Measurements from ENCODE around the gene SLC25A11. TPM values are rescaled to one million over a fixed set of nuclear protein-coding genes. Genes with fewer than 3 reads are reported as not detected.
A peak's percentile ranks its signal among the peaks of the same experiment; 100 is the strongest.

SLC25A11 gene
- total RNA-seq, 1 donor from 2014 or later = 44.7 TPM

DNA sequence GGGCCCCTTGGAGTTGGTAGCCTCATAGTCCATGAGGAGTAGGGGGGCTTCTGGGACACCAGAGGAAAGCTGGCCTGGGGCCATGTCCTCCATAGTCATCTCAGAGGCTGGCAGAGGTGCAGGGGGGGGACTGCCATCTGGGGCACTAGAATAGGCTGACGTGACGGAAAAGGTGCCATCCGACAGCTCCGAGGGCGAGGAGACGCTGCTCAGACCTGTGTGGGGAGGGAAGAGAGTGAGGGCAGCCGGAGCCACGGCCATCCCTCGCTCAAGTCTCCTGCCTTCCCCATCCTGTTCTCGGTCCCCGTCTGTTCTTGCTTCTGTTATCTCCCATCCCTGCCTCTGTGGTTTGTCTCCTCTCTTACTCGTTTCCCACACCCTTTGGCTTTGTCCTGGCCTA, 32.5 kb upstream of the SLC25A11 start:
- TF ChIP-seq, protein P1, sequence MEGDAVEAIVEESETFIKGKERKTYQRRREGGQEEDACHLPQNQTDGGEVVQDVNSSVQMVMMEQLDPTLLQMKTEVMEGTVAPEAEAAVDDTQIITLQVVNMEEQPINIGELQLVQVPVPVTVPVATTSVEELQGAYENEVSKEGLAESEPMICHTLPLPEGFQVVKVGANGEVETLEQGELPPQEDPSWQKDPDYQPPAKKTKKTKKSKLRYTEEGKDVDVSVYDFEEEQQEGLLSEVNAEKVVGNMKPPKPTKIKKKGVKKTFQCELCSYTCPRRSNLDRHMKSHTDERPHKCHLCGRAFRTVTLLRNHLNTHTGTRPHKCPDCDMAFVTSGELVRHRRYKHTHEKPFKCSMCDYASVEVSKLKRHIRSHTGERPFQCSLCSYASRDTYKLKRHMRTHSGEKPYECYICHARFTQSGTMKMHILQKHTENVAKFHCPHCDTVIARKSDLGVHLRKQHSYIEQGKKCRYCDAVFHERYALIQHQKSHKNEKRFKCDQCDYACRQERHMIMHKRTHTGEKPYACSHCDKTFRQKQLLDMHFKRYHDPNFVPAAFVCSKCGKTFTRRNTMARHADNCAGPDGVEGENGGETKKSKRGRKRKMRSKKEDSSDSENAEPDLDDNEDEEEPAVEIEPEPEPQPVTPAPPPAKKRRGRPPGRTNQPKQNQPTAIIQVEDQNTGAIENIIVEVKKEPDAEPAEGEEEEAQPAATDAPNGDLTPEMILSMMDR (IDR thresholded peaks at IDR 0.05; ENCODE audit: insufficient read depth, low read length, poor library complexity, severe bottlenecking) = no peak

DNA sequence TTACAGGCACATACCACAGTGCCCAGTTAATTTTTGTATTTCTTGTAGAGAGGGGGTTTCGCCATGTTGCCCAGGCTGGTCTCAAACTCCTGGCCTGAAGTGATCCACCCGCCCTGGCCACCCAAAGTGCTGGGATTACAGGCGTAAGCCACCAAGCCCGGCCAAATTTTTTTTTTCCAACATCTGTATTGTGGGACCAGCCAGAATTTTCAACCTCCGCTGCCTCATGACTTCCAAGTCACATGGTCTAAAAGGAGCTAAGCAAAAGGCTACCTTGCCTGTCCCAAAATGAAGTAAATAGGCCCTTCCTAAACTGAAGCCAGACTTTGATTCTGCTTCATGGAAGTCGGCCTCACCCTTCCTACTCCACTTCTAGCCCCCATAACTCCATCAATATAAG, 32.0 kb upstream of the SLC25A11 start:
- Histone ChIP-seq H3K36me3 (ENCODE audit: control insufficient read depth, insufficient read depth, low read length) (no peaks in the 10 kb centered on the region), H3K27me3 (ENCODE audit: control insufficient read depth, insufficient read depth, low read length) (no peaks in the 10 kb centered on the region), H3K4me3 (ENCODE audit: low read depth, low read length) (no peak overlapping the region)
- no peak for DNase-seq (ENCODE audit: low read depth)
- TF ChIP-seq, protein P1 (IDR thresholded peaks at IDR 0.05; ENCODE audit: insufficient read depth, low read length, poor library complexity, severe bottlenecking) = no peak

More for the DNA sequence above, 32.5 kb upstream of the SLC25A11 start:
- H3K27me3 ChIP-seq (ENCODE audit: control insufficient read depth, insufficient read depth, low read length) = no peaks in the 10 kb centered on the region
- DNase-seq (ENCODE audit: low read depth) = no peak
- H3K36me3 ChIP-seq (ENCODE audit: control insufficient read depth, insufficient read depth, low read length) = no peaks in the 10 kb centered on the region
- H3K4me3 ChIP-seq (ENCODE audit: low read depth, low read length) = no peak overlapping the region

DNA sequence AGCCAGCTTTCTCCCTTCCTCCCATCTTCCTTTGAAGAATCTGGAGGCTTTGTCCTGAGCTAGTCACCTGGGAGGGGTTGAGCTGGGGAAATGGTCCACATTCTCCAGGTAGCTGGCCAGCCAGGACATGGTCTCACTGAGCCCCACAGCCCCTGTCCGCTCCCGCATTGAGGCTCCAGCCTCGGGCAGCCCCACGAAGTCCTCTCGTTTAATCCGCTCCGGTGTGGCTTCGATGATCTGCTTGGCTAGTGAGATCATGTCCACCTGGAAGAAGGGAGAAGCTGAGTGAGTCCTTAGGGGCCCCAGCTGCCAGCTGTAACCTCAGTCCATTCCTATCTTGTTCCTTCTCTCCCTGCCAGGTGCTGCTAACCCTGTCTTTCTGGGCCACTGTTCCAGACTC, 30.4 kb upstream of the SLC25A11 start:
- no peak for DNase-seq (ENCODE audit: low read depth)
- no peak overlapping the region for H3K4me3 ChIP-seq (ENCODE audit: low read depth, low read length)
- H3K36me3 ChIP-seq (ENCODE audit: control insufficient read depth, insufficient read depth, low read length) = no peaks in the 10 kb centered on the region
- TF ChIP-seq, protein P1 (IDR thresholded peaks at IDR 0.05; ENCODE audit: insufficient read depth, low read length, poor library complexity, severe bottlenecking) = no peak
- no peaks in the 10 kb centered on the region for H3K27me3 ChIP-seq (ENCODE audit: control insufficient read depth, insufficient read depth, low read length)

DNA sequence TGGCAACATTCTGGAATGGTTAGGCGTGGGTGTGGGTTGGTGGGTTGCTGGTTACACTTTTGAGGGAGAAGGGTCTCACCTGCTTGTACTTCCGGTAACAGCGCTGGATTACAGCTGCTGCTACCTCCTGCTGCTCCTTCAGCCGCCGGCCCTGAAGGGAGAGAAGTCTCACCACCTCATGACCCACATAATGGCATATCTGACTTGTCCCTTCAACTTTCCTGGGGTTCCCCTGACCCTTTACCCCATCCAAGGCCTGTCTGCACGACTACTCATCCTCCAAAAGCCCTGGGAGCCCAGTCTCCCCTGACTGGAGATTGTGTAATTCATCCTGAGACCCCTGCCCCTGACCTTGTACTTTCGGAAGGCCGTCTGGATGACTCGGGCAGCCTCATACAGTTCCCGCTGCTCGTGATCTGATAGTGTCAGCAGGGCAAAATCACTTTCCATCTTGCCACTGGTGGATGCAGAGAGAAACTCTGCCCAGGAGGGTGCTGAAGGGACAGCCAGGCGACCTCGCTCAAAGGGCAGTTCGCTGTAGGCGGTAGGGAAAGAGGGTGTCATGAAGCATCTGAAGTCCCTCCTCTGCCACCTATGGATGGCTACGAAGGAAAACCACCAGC, 29.8 kb upstream of the SLC25A11 start:
- no peak for DNase-seq (ENCODE audit: low read depth)

DNA sequence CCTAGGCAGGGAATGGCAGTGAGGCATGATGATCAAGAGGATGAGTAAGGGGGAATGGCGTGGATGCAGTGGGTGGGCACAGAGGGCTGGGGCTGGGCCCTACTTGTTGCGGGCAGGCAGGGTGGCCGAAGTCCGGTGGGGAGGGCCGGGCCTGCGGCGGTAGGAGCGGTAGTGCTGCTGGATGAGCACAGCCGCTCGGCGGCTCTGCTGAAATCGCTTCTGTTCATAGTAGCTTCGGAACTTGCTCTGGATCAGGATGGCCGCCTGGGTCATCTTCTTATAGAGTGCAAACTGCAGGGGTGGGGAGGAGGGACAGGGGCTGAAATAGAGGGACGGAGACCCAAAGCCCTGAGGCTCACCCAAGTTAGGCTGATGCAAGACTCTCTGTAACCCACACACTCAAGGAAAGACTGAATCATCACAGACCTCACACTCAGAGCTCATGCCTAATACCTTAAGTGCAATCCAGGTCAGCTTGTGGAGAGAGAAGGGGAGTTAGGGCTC, 29.3 kb upstream of the SLC25A11 start:
- H3K36me3 ChIP-seq (ENCODE audit: control insufficient read depth, insufficient read depth, low read length) = no peaks in the 10 kb centered on the region
- peak; percentile 82 for DNase-seq (ENCODE audit: low read depth)
- TF ChIP-seq, protein P1 (IDR thresholded peaks at IDR 0.05; ENCODE audit: insufficient read depth, low read length, poor library complexity, severe bottlenecking) = no peak
- H3K27me3 ChIP-seq (ENCODE audit: control insufficient read depth, insufficient read depth, low read length) = no peaks in the 10 kb centered on the region
- H3K4me3 ChIP-seq (ENCODE audit: low read depth, low read length) = peak overlapping the region; percentile 63

More for the DNA sequence above, 29.8 kb upstream of the SLC25A11 start:
- H3K4me3 ChIP-seq (ENCODE audit: low read depth, low read length) = peak overlapping the region; percentile 11
- TF ChIP-seq, protein P1 (IDR thresholded peaks at IDR 0.05; ENCODE audit: insufficient read depth, low read length, poor library complexity, severe bottlenecking) = no peak
- no peaks in the 10 kb centered on the region for H3K36me3 ChIP-seq (ENCODE audit: control insufficient read depth, insufficient read depth, low read length)
- H3K27me3 ChIP-seq (ENCODE audit: control insufficient read depth, insufficient read depth, low read length) = no peaks in the 10 kb centered on the region

Data from kidney epithelial cell (primary cell).